GM10266 (cell line): ENCODE results near the gene OR52N5.

ENCODE experiments used
- DNase-seq: peaks from one replicate; pipeline ENCODE4 v3.0.0; 2012; ENCODE audit errors: extremely low spot score
- CTCF ChIP-seq: IDR thresholded peaks from 2 replicates; pipeline ENCODE4 v1.5.1; 2012; ENCODE audit warnings: mild to moderate bottlenecking, low read depth; ENCODE audit not compliant: control insufficient read depth, insufficient read depth; ENCODE audit errors: missing control alignments

Gene OR52N5

GRCh38 chr11:5749836-5750235, 33.3 kb downstream of the OR52N5 start:
- no peak for TF ChIP-seq CTCF

DNA sequence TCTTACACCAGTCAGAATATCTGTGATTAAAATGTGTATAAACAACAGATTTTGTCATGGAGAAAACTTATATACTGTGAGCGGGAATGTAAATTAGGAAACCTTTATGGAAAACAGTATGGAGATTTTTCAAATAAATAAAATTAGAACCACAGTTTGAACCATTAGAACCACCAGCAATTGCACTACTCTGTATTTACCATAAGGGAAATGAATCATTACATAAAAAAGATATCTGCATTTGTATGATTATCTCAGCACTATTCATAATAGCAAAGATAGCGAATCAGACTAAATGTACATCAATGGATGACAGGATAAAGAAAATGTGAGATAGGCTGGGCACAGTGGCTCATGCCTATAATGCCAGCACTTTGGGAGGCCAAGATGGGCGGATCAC, 36.5 kb downstream of the OR52N5 start:
- no peak for TF ChIP-seq CTCF

More at GRCh38 chr11:5749836-5750235, 33.3 kb downstream of the OR52N5 start:
- DNase-seq = no peak

GRCh38 chr11:5738431-5738830, 44.7 kb downstream of the OR52N5 start:
- no peak for TF ChIP-seq CTCF
- no peak for DNase-seq

More for the DNA sequence above, 36.5 kb downstream of the OR52N5 start:
- DNase-seq = no peak

GRCh38 chr11:5737670-5738392, 45.3 kb downstream of the OR52N5 start:
- TF ChIP-seq CTCF = no peak
- DNase-seq = no peak

DNA sequence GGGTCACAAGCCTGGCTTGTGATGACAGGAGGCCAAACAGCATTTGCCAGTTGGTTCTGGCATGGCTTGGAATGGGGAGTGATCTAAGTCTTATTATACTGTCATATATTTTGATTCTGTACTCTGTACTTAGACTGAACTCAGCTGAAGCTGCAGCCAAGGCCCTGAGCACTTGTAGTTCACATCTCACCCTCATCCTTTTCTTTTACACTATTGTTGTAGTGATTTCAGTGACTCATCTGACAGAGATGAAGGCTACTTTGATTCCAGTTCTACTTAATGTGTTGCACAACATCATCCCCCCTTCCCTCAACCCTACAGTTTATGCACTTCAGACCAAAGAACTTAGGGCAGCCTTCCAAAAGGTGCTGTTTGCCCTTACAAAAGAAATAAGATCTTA, 46.1 kb downstream of the OR52N5 start:
- DNase-seq = no peak

DNA sequence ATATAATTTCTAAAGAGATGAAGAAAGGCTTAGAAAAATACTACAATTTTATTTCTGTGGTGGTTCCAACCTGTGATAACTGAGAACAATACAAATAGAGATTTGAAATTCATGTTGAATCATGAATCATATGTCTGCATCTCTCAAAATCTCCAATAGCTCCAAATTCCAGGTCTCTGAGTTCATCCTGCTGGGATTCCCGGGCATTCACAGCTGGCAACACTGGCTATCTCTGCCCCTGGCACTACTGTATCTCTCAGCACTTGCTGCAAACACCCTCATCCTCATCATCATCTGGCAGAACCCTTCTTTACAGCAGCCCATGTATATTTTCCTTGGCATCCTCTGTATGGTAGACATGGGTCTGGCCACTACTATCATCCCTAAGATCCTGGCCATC, 46.8 kb downstream of the OR52N5 start, which contains the start of gene OR56B1:
Gene OR56B1 (plus strand): TSS at position 53 of the 400 bp plus-strand sequence. CDS start 69 bp downstream, at position 122.
- no peak for DNase-seq
- TF ChIP-seq CTCF = no peak

More for the DNA sequence above, 46.1 kb downstream of the OR52N5 start:
- no peak for TF ChIP-seq CTCF

DNA sequence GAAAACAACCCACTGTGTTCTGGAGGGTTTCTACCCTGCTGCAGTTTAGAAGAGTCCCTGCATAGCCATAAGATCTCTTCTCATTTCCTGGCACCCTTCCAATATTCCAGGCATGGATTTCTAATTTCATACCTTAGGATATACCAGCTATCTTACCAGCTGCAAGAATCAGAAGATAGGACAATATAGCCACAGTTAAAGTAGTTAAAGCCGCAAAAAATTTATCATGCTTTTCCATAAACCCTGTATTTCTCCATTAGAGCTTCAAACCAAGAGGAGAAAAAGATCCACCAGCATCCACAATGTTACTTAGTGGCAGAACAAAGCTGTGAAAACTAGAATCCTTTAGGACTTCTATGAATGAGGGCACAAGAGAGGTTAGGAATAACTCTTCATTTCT, 55.5 kb downstream of the OR52N5 start:
- no peak for DNase-seq
- TF ChIP-seq CTCF = no peak
